HPDE6-E6E7 (cell line): ENCODE results near the gene CCDC177.
A peak's percentile ranks its signal among the peaks of the same experiment; 100 is the strongest.

ENCODE experiments used
- DNase-seq: peaks from one replicate; pipeline ENCODE4 v3.0.0; 2011; ENCODE audit warnings: missing footprints; ENCODE audit errors: extremely low spot score

Gene CCDC177

DNA sequence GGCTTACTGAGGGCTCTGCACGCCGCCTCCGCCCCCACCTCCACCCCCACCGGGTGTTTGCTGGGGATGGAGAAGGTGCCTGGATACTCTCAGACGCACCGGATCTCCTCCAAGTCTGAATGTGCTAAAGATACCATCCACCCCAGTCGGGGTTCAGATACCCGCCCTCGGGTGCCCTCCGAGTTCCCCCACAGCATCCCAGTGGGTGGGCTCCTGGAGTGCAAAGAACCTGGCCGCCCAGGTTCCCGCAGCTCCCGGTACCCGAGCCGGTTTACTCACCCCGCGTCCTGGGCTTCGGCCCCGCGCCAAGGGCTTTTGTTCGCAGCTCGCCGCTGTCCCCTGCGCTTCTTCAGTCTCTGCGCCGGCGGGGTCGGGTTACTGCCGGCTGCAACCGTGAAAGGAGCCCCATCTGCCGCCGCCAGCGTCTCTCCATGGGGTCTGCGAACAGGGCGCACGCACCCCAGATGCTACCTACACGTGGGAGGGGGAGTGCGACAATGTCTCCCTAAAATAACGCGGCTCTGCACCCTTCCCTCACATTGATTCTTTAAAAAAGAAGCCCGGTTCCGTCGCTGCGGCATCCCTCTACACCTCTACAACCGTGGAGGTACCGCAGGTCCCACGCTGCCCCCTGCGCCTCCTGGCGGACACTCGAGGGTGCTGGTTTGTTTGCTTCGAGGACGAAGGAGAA is at the start of gene CCDC177:
Gene CCDC177 (minus strand): TSS at position 609 of the 691 bp plus-strand sequence. CDS start 1,249 bp downstream, outside the sequence.
- DNase-seq: peak; percentile 72

- no peak for DNase-seq
Measured at GRCh38 chr14:69624136-69624535, 49.5 kb upstream of the CCDC177 start.

DNA sequence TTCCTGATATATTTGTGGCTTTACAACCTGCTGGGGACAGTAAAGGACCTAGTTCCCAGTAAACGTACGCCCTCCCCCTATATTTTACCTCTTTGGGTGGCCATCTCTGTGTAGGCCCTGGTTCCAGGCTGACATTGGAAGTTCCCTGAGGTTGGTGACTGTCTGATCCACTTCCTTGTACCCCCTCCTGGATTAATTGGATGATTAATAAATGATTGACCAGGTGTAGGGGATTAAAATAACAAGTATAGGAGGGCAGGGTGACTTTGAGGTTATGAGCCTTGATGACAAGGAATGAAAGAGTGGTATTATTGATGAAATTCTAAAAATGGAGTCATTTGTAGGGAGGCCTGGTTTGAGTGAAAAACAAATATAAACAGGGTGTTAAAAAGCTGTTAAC is 46.3 kb upstream of the CCDC177 start:
- DNase-seq: no peak

DNA sequence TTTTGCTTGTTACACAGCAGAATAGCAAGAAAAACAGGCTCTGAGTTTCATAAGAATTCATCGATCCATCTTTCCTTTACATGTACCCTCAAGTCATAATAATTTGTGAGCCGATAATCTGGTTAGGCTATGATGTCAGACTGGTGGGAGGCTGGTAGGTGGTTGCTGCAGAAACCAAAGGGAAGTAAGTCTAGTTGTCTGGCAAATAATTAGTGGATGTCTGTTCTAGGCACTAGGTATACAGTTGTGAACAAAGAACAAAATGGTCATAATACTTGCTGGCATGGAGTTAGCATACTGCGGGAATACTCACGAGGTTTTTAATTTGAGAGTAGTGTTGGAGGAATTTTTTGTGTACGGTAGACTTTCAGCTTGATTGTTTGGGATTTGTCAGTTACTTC is 45.5 kb upstream of the CCDC177 start:
- DNase-seq: no peak

GRCh38 chr14:69619012-69619411 is 44.3 kb upstream of the CCDC177 start:
- no peak for DNase-seq

GRCh38 chr14:69617796-69618195 is 43.1 kb upstream of the CCDC177 start:
- no peak for DNase-seq

- DNase-seq: no peak
Measured at GRCh38 chr14:69616408-69616773, 41.7 kb upstream of the CCDC177 start.

DNA sequence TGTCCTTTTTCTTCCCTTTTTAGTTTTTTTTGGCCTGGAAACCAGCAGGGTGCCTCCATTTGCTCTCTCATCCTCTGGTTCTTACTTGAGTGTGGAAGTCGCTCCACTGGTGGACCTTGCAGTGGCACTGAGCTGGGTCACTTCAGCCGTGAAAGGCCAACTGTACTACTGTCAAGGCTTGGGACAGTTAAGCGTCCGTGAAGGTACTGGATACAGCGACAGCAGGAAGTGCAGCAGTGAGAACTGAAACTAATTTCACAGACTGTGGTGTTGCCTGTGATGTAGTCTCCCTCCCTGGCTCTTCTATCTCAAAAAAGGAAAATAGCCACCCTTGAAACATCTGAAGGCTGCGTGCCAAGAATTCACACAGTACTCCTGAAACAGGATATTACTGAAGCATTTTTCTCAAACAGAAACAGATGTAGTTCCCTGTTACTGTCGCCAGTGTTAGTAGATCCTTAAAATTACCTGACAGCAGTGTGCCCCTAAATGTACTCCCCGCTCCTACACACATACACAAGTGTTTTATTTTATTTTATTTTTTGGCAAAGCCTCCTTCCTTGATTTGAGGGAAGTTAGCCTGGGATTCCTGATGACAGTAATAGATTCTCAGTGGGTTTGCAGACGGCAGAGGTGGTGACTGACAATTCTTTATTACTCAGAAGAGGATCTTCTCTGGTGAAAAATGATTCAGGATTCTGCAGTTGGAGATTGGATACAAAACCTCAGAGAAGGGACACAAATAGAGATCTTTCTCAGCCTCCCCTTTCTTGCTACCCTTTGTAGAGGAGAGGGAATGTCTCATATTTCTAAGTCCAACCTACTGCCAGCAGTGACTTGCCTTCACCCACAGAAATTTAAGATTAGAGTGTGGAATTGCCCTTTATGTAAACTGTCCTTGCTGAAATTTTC is 41.1 kb upstream of the CCDC177 start:
- no peak for DNase-seq

DNA sequence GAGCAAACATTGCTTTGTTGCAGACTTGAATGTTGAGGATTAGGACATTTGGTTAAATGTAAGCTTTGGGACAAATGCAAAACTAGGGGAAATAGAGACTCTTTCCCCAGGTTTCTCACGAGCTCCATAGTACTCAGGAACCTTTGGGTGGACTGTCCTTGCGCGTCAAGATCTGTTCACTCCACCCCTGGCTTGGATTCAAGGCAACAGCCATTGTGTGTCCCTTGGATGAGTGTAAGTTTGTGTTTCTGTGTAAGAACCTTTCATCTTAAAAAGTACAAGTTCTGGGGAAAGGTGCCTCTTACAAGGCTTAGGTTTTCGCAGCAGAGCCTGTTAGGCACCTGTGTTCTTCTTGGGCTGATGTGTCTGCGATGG is 40.4 kb upstream of the CCDC177 start:
- no peak for DNase-seq

DNA sequence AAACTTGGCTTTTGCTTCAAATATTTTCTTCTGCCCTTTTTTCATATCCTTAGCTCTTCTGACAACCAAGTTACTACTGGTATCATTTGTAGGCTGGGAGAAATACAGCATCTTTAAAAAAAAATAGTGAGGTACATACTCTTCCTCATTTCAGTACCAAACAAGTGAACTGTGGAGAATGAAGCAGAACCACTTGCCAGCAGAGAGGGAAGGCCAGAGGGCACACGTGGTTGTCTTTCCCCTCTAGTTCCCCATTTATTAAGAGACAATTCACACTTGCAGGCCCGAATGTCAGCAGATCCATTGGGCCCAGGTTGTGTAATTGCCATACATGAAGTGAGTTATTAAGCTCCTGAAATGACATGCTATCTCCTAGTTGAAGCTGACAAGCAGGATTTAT is 39.9 kb upstream of the CCDC177 start:
- DNase-seq: no peak

GRCh38 chr14:69613312-69614073 is 38.8 kb upstream of the CCDC177 start:
- DNase-seq: no peak

GRCh38 chr14:69612783-69613130 is 38.1 kb upstream of the CCDC177 start:
- no peak for DNase-seq

DNA sequence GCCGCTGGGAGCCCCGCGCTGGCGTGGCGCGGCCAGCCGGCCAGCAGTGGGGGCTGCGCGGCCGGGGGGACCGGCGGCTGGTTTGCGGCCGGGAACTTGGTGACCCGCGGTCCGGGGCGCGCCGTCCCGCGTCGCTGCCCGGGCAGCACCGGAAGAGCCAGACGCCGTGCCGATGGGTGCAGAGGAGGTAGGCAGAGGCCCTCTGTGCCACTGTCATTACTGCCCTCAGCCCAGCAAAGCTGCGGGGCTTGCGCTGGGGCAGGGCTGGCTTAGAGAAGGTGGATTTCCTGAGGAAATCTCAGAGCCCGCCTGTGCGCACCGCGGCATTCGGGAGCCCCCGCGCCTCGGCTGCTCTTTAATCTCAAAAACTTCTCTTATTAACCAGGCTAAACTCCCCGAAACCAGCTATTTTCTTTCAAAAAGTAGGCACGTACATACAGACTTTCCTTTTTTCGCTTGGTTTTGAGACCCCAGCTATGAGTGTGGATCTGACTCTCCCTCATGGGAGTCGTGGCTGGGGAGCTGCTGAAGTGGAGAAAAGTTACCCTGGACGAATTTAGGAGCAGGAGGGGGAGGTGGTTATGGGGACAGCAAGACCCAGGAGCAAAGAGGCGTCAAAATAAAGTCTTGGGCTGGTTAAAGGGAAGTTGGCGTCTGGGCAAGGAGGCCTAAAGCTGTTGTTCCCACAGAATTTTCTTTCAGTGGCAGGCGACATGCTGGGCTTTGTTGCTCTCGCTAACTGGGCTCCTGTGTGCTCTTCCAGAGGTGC is 37.5 kb upstream of the CCDC177 start:
- DNase-seq: no peak

DNA sequence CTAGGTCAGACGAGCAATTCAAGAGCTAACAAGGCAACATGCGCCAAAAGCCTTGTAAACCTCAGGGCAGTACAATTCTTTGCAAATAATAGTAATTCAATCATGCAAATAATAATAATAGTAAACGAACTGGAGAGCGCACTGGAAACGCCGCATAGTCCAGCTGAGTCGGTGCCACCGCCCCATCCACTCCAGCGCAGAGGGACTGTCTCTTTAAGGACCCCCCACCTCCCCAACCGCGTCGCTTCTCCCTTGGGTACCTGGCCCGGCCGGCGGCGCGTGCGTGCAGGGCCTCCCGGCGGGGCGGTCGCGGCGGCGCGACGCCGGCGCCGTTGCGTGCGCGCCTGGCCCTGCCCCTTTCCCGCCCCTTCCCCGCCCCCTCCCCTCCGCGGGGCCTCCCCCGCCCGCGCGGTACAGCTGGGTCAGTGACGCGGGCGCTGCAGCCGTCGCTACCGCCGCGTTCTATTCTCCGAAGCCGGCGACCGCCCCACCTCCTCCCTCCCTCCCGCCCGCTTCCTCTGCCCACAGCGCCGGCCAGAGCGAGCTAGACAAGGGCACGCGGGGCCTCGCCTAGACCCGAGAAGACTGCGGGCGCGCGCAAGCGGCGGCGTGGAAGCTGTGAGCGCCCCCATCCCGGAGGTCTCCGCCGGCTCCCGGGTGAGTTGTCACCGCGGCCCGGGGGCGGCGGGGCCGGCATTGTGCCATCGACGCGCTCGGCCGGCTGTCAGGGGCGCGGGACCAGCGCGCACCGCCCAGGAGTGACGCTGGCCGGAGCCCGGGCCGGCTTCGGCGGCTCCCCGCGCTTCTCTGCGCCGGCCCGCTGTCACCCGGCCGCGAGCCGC is 36.7 kb upstream of the CCDC177 start, which contains the start of gene SUSD6:
Gene SUSD6 (plus strand): TSS at position 425 of the 842 bp plus-strand sequence. CDS start 46,997 bp downstream, outside the sequence.
- DNase-seq: peak; percentile 84

DNA sequence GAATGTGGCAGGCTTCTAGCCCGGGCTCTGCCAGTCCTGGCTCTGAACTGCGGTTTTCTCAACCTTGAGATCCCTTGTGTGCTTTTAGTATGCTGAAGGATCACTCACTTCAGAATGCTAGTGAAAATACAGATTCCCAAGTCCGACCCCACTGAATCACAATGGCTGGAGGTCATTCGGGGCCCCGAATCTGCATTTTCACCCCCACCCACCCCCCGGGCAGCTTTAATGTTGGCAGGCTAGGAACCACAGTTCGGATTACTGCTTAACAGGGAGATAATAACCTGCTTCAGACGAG is 36.2 kb upstream of the CCDC177 start:
- DNase-seq: no peak

- no peak for DNase-seq
Measured at GRCh38 chr14:69610020-69610873, 35.6 kb upstream of the CCDC177 start.

- DNase-seq: no peak
Measured at GRCh38 chr14:69606258-69607184, 31.9 kb upstream of the CCDC177 start.

GRCh38 chr14:69605738-69606137 is 31.1 kb upstream of the CCDC177 start:
- DNase-seq: no peak
